Heart right ventricle (tissue), 16 donors: Measurements from ENCODE around the gene FKBP6. TPM values are rescaled to one million over a fixed set of nuclear protein-coding genes. Genes with fewer than 3 reads are reported as not detected.

Experiments used
- ATAC-seq, 8 donors: fragments of 200-7000 bp; cut with Tn5 transposase; one replicate each; pipeline ENCODE4 v1.9.1; 2020; ENCODE audit warnings: mild to moderate bottlenecking in 8 of 8, moderate library complexity in 8 of 8, moderate number of reproducible peaks in 1 of 8
- DNase-seq, 2 donors: peaks; one replicate each; pipeline ENCODE4 v3.0.0-alpha.2; 2020
- H3K27ac ChIP-seq, 10 donors: fragments of 200-600 bp; sonication (generic) in 2 of 10; one replicate each; pipeline versions ENCODE4 v1.5.0 to v1.8.0; 2020 to 2022; ENCODE audit warnings: mild to moderate bottlenecking in 3 of 10
- H3K27me3 ChIP-seq, 7 donors: fragments of 200-600 bp; one replicate each; pipeline ENCODE4 v1.8.0; 2021 to 2022; ENCODE audit warnings: mild to moderate bottlenecking in 2 of 7
- H3K36me3 ChIP-seq, 9 donors: fragments of 200-600 bp; sonication (generic) in 1 of 9; one replicate each; pipeline versions ENCODE4 v1.5.0 to v1.8.0; 2020 to 2022; ENCODE audit warnings: mild to moderate bottlenecking in 2 of 9
- H3K4me1 ChIP-seq, 9 donors: fragments of 200-600 bp; sonication (generic) in 1 of 9; one replicate each; pipeline versions ENCODE4 v1.5.0 to v1.8.0; 2020 to 2022; ENCODE audit warnings: mild to moderate bottlenecking in 4 of 9
- H3K4me3 ChIP-seq, 10 donors: fragments of 200-600 bp; sonication (generic) in 2 of 10; one replicate each; pipeline versions ENCODE4 v1.5.0 to v1.8.0; 2020 to 2022; ENCODE audit warnings: mild to moderate bottlenecking in 7 of 10, moderate library complexity in 2 of 10
- H3K9me3 ChIP-seq, 11 donors: fragments of 200-600 bp in 10 of 11; sonication (generic) in 2 of 11; one replicate each; pipeline versions ENCODE4 v1.5.0 to v1.8.0; 2013 to 2022; ENCODE audit warnings: mild to moderate bottlenecking in 2 of 11, control low read depth in 1 of 11, moderate library complexity in 1 of 11
- CTCF ChIP-seq, 9 donors: fragments of 200-600 bp; sonication (generic) in 2 of 9; IDR thresholded peaks; one replicate each; pipeline versions ENCODE4 v1.5.0 to v1.8.0; 2021 to 2022; ENCODE audit warnings: antibody characterized with exemption in 9 of 9, mild to moderate bottlenecking in 5 of 9, moderate library complexity in 1 of 9
- WGBS, 2 donors: extraction: QIAGEN DNeasy Blood & Tissue Kit; methylation state at CpG; one replicate each; pipeline ENCODE4 v1.1.7; 2013; ENCODE audit warnings: inconsistent platforms in 1 of 2; 5-methylcytosine and 5-hydroxymethylcytosine counted together
- intact Hi-C, 10 donors: fragments of 100-400 bp; cut with DNase I; formaldehyde crosslinking; loops; one replicate each; pipeline versions ENCODE4 v1.11.1 to v1.14.2; 2022
- polyA plus RNA-seq, 2 donors: library from polyadenylated mRNA; stranded (reverse); fragments of 200-250 nt; gene quantifications; one replicate each; pipeline ENCODE4 v1.2.3, GENCODE V29; 2013
- total RNA-seq, 10 donors: library from RNA; stranded (reverse); fragmentation: NEBNext Ultra II Directional in 3 of 10; extraction: Animal tissue kit (Norgen Biotek cat#: 25700) in 3 of 10; gene quantifications; one replicate each; pipeline versions ENCODE4 v1.2.1 to v1.2.4, GENCODE V29; 2021 to 2023
- donor health status: Arrhythmogenic right ventricular cardiomyopathy.
- donor health status: ischemic (EF 13 %, LVEDD 7.1; RV severe dilation, severe dysfunction).
- donor health status: healthy with polysubstance abuse.
- donor health status: DM: no; HTN: yes; CAD: no.
- donor health status: DM: no; HTN: no; CAD: no.
- donor health status: ischemic (EF 25% LVEDD 6.9; RV normal size, moderate dysfunction).
- donor health status: ischemic (EF 25% LVEDD 5.7; RV mildly dilated, moderate dysfunction).
- donor health status: healthy.
- donor health status: DM: yes; HTN: yes; CAD: no.
- donor health status: Ischemic cardiomyopathy.
- donor health status: ischemic (EF 35%, LVEDD 5.7; RV mildly dilated, moderate dysfunction).
- donor health status: nonischemic (EF 11% LVEDD 7.7; RV severe dilation, severe dysfunction).
- donor health status: DM: yes; HTN: yes; CAD: no.
- donor health status: PGD.
- donor health status: ischemic (EF 29% LVEDD 5.4; RV normal size, mild dysfunction).
- donor health status: nonischemic (EF 23%, LVEDD 6.1; RV moderate dilation, normal function).

FKBP6 gene
- total and polyA plus RNA-seq, 12 donors = not detected

GRCh38 chr7:73341877-73342276 lies 13.9 kb downstream of the FKBP6 start:
- DNase-seq (no peak), ATAC-seq (no peak)
- intact Hi-C loops = loop anchor here in 8 of 10 donors (1.0 to 10.0 kb wide), 7 partner anchors 83 to 113 kb away; no protein-coding TSS in a partner anchor
- whole genome bisulfite sequencing, 2 donors = 62 to 67% methylated on average over 8 of the region's 8 CpGs
- no peak for TF ChIP-seq CTCF (IDR thresholded peaks at IDR 0.05)
- Histone ChIP-seq H3K27ac (no peak overlapping the region), H3K4me3 (no peak overlapping the region), H3K9me3 (no peaks in the 10 kb centered on the region), H3K27me3 (peaks cover 0 to 28% (median 9%) of the 10 kb centered on the region in 7 donors), H3K36me3 (no peaks in the 10 kb centered on the region), H3K4me1 (peaks cover 0 to 7% (median 0%) of the 10 kb centered on the region in 9 donors)

- H3K4me3 ChIP-seq = peak overlapping the region in 4 of 10 donors; percentile 11 to 21 (median 20)
- ATAC-seq (peak in 7 of 8 donors; percentile 75 to 88 (median 81)), DNase-seq (peak in 1 of 2 donors; percentile 16)
- no peak overlapping the region for H3K27ac ChIP-seq
- no peaks in the 10 kb centered on the region for H3K9me3 ChIP-seq
- no peaks in the 10 kb centered on the region for H3K36me3 ChIP-seq
- peaks cover 0 to 7% (median 0%) of the 10 kb centered on the region in 9 donors for H3K4me1 ChIP-seq
- H3K27me3 ChIP-seq = peaks cover 0 to 28% (median 9%) of the 10 kb centered on the region in 7 donors
- TF ChIP-seq CTCF (IDR thresholded peaks at IDR 0.05) = peak in 8 of 9 donors; percentile 10 to 67 (median 50)
- intact Hi-C loops = loop anchor here in 8 of 10 donors (1.0 to 10.0 kb wide), 7 partner anchors 82 to 112 kb away; no protein-coding TSS in a partner anchor
- 29 to 35% methylated on average over 8 of the region's 8 CpGs for WGBS, 2 donors
Measured at GRCh38 chr7:73342645-73343044, 14.7 kb downstream of the FKBP6 start.

GRCh38 chr7:73343671-73344380 lies 15.9 kb downstream of the FKBP6 start:
- ATAC-seq = no peak
- Histone ChIP-seq H3K27me3 (peaks cover 0 to 28% (median 9%) of the 10 kb centered on the region in 7 donors), H3K4me3 (no peak overlapping the region), H3K36me3 (no peaks in the 10 kb centered on the region), H3K9me3 (no peaks in the 10 kb centered on the region), H3K4me1 (peaks cover 0 to 7% (median 0%) of the 10 kb centered on the region in 9 donors), H3K27ac (no peak overlapping the region)
- intact Hi-C loops = loop anchor here in 7 of 10 donors (2.0 to 10.0 kb wide), 6 partner anchors 81 to 111 kb away; no protein-coding TSS in a partner anchor
- no peak for DNase-seq
- TF ChIP-seq CTCF (IDR thresholded peaks at IDR 0.05) = no peak
- WGBS, 2 donors = 86 to 93% methylated on average over 7 of the region's 7 CpGs

GRCh38 chr7:73345538-73345937 lies 17.6 kb downstream of the FKBP6 start:
- DNase-seq (no peak), ATAC-seq (no peak)
- H3K36me3 ChIP-seq = no peaks in the 10 kb centered on the region
- H3K9me3 ChIP-seq = no peaks in the 10 kb centered on the region
- TF ChIP-seq CTCF (IDR thresholded peaks at IDR 0.05) = no peak
- H3K4me1 ChIP-seq = peaks cover 0 to 7% (median 0%) of the 10 kb centered on the region in 9 donors
- peaks cover 0 to 25% (median 5%) of the 10 kb centered on the region in 7 donors for H3K27me3 ChIP-seq
- H3K4me3 ChIP-seq = no peak overlapping the region
- no peak overlapping the region for H3K27ac ChIP-seq
- 70 to 76% methylated on average over 4 of the region's 4 CpGs for WGBS, 2 donors
- intact Hi-C loops = loop anchor here in 2 of 10 donors (5.0 to 10.0 kb wide), 2 partner anchors 79 to 102 kb away; no protein-coding TSS in a partner anchor
